HG03439 (cell line): ENCODE measurements around the gene RCCD1.

Experiments
- ATAC-seq: cut with Tn5 transposase; IDR thresholded peaks from one replicate; pipeline ENCODE4 v1.9.1; 2021; ENCODE audit warnings: mild to moderate bottlenecking, moderate library complexity; ENCODE audit not compliant: unreplicated experiment

The RCCD1 gene

GRCh38 chr15:90962021-90962420, 7.3 kb downstream of the RCCD1 start:
- ATAC-seq: no peak

GRCh38 chr15:90966262-90966661, 11.6 kb downstream of the RCCD1 start:
- ATAC-seq: no peak

DNA sequence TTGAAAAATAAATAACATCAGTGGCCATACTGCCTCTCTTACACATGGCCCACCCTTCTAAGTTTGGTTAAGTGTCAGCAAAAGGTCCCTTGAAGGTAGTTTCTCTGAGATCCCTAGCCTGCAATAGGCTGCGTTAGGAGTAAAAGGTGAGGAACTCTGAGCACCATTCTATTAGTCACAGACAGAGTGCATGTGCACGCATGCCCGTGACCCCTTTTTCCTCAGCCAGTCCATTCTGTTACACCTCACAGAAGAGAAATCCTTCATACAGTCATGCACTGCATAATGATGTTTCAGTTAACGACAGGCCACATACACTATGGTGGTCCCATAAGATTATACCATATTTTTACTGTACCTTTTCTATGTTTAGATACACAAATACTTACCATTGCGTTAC, 12.5 kb downstream of the RCCD1 start:
- no peak for ATAC-seq

GRCh38 chr15:90968434-90968833, 13.8 kb downstream of the RCCD1 start:
- ATAC-seq: no peak

DNA sequence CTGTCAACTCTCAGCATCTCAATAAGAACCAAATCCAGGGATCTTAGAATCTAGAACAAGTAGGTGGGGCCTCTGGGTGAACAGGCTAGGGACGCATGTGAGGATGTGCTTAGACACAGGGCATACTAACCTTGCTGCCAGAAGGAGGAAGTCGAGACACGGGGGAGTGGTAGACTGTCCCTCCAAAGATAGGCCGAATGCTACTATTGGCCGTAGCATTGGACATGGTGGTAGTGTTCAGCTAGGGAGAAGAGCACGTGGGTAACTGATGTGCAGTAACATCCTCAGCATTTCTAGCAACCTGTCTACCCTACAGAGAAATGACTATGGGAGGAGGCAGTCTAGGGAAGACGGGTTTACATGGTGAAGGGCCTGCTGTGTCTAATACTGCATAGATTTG, 15.6 kb downstream of the RCCD1 start:
- no peak for ATAC-seq

GRCh38 chr15:90972133-90972532, 17.4 kb downstream of the RCCD1 start:
- no peak for ATAC-seq

DNA sequence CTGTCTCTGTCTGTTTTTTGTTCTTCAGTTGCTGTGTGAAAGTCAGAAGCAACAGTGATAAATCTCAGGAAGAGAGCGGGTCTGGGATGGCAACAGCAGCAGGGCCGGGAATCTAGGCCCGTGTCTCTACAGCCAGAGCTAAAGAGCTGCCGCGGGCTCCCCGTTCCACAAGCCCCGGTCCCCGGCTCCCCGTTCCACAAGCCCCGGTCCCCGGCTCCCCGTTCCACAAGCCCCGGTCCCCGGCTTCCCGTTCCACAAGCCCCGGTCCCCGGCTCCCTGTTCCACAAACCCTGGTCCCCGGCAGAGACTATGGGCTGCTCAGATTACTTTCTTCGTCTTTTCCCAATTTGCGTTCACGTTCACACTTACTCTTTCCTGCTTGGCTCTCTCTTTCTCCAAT, 19.5 kb downstream of the RCCD1 start:
- no peak for ATAC-seq

DNA sequence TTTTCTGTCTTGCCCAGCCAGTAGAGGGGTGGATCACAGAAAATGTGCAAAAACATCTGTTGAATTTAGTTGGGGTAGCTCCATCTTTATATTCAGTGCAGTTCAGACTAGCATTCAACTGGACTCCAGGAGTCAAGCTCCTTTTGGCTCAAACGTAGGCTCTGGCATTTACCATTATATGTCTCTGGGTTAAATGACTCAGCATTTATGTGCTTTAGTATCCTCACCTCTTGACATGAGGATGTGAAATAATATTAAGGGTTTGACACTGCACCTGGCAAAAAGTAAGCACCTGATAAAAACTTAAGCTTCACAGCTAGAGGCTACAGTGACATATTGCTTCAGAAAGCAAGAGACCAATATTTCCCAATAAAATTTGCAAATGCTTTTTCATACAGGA, 24.9 kb downstream of the RCCD1 start:
- ATAC-seq: no peak

- ATAC-seq: peak; percentile 60
Observed at GRCh38 chr15:90981681-90982080, 27.0 kb downstream of the RCCD1 start.

- ATAC-seq: peak; percentile 22
Observed at GRCh38 chr15:90982135-90982534, 27.5 kb downstream of the RCCD1 start.

- no peak for ATAC-seq
Observed at GRCh38 chr15:90986790-90987507, 32.3 kb downstream of the RCCD1 start.

DNA sequence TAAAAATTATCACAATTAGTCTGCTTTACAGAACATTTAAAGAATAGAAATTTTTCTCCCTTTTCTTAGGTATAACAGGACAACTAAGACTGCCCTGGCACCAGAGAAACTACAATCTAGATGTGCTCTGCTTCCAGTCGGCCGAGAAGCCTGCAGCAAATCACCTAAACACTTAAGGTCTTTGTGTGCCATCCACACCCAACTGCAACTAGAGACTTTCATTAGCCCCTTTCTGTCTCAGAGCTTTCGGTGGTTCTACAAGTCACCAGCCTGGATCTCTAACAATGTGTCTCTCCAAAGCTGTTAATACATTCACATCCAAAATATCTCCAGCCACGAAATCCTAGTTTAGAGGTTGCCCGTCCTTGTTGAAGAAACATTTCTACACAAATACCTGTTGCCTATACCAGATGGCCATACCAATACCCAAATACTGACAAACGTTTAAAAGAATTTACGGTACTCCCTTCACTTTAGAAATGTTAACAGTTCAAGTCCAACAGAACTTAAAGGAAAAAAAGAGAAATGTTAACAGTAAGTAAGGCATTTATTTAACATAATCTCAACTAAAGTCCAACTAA, 33.0 kb downstream of the RCCD1 start:
- ATAC-seq: no peak

- ATAC-seq: no peak
Observed at GRCh38 chr15:90988296-90988695, 33.6 kb downstream of the RCCD1 start.

GRCh38 chr15:90989040-90989768, 34.5 kb downstream of the RCCD1 start:
- no peak for ATAC-seq

DNA sequence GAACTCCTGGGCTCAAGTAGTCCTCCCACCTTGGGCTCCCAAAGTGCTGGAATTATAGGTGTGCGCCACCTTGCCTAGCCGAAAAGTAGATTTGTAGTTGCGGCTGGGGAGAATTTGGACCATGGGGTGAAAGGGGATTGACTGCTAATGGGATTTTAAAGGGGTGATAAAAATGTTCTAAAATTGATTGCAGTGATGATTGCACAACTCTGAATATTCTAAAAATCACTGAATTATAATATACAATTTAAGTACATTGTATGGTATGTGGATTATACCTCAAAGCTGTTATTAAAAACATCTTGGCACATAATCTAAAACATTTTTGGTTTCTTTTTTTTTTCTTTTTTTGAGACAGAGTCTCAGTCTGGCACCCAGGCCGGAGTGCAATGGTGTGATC, 35.8 kb downstream of the RCCD1 start:
- ATAC-seq: no peak

DNA sequence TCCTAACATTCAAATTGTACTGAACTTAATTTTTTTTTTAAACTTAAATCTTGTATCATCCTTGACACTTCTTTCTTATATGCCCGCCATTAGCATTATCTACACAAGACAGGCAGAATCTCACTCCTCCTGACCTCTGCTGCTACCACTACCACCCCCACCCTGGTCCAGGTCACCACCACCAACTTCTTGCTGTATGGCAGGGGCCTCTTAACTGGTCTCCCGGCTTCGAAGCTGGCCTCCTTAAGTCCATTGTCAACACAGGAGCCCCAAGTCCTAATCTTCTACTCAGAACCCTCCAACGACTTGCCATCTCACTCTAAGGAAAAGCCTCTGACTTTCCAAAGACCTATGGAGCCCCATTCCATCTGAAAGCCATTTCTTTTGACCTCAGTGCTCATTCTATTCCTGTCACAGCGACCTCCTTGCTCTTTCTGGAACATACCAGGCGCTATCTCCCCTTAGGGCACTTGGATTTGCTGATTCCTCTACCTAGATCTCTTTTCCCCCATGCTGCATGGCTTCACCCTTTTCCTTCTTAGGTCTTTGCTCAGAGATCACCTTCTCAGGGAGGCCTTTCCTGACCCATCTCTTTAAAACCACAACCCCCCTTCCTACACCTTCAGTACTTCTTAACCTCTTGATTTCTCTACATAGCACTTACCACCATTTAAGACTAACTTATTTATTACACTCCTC, 37.1 kb downstream of the RCCD1 start:
- no peak for ATAC-seq

GRCh38 chr15:90994059-90994416, 39.4 kb downstream of the RCCD1 start:
- ATAC-seq: peak; percentile 21

DNA sequence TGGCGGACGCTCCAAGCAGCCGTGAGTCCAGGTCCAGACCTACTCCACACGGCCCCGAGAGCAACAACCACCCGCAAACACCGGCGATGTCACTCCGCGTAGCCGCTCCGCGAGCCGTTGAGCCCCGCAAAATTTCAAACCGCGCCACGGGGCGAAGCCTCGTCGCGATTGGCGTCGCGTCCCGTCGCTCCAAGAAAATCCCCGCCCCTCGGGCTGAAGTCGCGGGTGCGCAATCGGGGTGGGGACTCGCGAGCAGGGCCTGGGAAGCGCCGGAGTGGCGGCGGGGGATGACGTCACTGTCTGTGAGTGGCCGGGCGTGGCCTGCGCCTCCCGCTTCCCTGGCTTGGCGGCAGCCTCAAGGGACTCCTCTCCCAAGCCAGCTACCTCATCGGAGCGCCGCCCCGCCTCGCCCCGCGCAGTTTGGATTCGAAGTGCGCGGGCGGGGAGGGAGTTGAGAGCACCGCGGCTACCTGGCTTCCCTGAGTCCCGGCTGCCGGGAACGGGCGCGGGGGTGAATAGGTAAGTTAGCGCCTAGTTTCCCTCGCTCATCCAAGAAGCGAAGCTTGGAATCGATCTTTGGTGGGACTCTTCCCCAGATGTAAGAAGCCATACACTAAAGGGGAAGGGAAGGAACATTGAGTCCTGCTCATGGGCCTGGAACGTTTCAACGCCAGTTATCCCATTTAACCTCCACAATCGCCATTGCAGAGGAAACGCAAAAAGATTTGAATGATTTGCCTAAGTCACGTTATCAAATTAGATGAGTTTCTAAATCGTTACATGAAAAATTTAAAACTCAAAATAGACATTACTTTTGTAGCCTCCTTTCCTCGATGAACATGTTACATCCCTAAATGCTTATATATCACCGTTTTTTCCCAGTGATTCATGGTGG, 40.0 kb downstream of the RCCD1 start, which contains the start of gene PRC1:
TSS of gene PRC1 (minus strand) at position 119 of the 895 bp plus-strand sequence. CDS start at position 1, 118 bp downstream.
- ATAC-seq: peak; percentile 92

DNA sequence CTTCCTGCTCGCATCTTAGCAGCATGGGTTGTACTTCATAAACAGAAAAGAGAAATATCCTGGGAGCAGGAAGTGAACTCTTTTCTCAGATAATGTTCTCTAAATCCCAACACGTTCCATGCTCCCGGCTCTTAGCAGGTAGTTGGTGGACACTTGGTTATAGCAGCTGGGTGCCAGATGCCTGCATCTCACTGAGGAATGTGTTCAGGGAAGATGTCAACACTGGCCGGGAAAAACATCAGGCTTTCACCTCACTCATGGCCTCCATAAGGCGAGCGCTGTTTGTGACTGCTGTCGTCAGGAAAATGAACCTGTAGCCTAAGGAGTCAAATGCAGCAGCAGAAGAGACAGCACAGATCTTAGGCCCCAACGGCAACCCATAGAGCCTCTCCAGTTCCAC, 44.1 kb downstream of the RCCD1 start:
- no peak for ATAC-seq

DNA sequence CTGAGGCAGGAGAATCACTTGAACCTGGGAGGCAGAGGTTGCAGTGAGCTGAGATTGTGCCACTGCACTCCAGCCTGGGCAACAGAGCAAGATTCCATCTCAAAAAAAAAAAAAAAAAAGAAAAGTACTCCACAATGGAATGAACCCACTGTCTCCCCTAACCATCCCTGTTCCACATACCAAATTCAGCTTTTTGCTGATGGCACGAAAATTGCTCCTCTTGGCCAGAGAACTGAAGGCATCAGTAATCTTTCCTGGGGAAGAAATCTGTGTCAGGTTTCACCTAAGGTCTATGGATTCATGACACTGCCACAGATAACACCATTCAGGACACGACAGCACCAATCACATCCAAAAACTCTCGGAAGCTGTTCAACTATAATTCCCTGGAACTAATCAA, 46.5 kb downstream of the RCCD1 start:
- no peak for ATAC-seq

GRCh38 chr15:91007266-91007665, 52.6 kb downstream of the RCCD1 start:
- ATAC-seq: no peak
